OCI-LY1 (cell line): ENCODE results near the gene VPS37D.

Experiments
- EZH2 ChIP-seq: fragments of 200-600 bp; sonication (generic), shearing (Covaris generic); IDR thresholded peaks from 2 replicates; pipeline ENCODE4 v1.8.0; 2017; ENCODE audit warnings: borderline replicate concordance, mixed run types, mild to moderate bottlenecking, antibody characterized with exemption, low read length, moderate library complexity, mixed read lengths
- TF ChIP-seq, protein P1 (sequence below): fragments of 200-600 bp; sonication (generic), shearing (Covaris generic); IDR thresholded peaks from 2 replicates; pipeline ENCODE4 v1.5.1; 2017; ENCODE audit warnings: mild to moderate bottlenecking, antibody characterized with exemption, low read length, moderate library complexity, mixed read lengths

DNA sequence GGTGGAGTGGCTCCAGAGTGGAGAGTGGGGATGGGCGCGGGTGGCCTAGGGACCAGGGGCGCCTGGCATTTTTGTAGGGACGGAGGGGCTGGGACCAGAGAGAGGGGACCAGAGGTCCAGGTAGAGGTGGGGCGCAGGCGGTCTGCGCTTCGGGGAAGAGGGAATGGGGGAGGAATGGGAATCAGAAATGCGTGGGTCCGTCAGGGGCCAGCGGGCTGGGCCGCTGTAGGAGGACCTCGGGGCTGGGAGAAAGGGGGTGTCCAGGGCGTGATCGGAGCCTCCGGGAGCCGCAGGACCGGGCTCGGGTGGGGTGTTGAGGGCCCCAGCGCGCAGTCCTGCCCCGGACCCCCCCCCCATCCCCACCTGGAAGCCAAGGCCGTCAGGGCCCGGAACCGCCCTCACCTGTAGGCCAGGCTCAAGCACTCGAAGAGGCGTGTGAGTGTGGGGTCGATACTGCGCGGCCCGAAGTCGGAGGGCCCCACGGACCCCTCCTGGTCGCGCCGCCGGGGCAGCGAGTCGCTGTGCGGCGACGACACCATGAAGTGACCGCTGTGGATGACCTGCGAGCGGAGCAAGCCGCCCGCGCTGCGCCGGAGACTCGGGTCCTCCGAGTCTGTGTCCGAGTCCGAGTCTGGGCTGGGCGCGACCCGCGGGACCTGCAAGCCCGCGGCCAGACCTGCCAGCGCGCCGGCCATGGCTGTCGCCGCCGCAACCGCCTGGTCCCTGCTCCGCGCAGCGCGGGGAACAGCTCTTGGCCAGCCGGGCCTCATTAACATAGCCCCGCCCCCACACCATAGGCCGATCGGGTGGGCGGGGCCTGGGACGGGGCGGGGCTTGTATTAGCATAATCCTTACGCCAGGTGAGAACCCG is 43.6 kb upstream of the VPS37D start, which contains the start of gene MLXIPL:
- TF ChIP-seq, protein P1, sequence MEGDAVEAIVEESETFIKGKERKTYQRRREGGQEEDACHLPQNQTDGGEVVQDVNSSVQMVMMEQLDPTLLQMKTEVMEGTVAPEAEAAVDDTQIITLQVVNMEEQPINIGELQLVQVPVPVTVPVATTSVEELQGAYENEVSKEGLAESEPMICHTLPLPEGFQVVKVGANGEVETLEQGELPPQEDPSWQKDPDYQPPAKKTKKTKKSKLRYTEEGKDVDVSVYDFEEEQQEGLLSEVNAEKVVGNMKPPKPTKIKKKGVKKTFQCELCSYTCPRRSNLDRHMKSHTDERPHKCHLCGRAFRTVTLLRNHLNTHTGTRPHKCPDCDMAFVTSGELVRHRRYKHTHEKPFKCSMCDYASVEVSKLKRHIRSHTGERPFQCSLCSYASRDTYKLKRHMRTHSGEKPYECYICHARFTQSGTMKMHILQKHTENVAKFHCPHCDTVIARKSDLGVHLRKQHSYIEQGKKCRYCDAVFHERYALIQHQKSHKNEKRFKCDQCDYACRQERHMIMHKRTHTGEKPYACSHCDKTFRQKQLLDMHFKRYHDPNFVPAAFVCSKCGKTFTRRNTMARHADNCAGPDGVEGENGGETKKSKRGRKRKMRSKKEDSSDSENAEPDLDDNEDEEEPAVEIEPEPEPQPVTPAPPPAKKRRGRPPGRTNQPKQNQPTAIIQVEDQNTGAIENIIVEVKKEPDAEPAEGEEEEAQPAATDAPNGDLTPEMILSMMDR: no peak
- TF ChIP-seq EZH2: no peak
